HG02973 (cell line): ENCODE measurements around the gene PRRT1.

Experiments used
- ATAC-seq: cut with Tn5 transposase; IDR thresholded peaks from one replicate; pipeline ENCODE4 v1.9.1; 2021; ENCODE audit warnings: moderate library complexity; ENCODE audit not compliant: unreplicated experiment

Gene PRRT1

DNA sequence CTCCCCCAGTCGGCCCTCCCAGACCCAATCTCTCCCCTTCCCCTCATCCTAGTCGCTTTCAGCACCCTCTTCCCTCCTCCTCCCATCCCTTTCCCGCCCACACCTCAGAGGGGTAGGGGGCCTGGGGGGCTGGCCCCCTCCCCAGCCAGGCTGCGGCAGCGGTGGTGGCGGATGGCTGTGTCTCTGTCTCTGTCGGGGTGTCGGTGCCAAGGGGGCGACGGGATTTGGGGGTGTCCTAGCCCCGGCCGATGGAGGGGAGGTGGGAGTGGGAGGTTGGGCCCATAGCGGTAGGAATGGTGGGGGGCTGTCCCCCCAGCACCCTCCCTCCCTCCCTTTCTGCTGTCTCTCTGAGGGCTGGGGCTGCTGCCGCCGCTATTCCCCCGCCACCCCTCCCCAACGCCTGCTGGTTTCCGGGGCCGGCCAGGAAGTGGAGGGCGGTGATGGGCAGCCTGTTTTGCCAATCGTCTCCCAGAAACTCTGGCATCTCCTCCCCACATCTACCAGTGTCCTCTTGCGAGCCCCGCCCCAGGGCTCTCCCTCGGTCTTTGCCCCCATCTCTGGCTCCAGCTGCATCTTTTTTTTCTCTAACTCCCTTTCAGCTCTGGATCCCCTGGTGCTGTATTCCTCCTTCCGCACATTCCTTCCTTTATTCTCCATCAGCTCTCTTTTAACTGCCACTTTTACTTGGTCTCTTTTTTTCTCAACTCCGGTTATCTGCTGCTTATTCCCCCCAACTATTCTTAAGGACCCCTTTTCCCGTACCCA, 24.2 kb upstream of the PRRT1 start, which contains the start of gene AGPAT1:
AGPAT1 (minus strand) TSS at position 374 of the 765 bp plus-strand sequence. CDS start 4,588 bp downstream, outside the sequence.
- ATAC-seq, result peak; percentile 42

GRCh38 chr6:32175322-32175710, 23.6 kb upstream of the PRRT1 start:
- no peak for ATAC-seq

DNA sequence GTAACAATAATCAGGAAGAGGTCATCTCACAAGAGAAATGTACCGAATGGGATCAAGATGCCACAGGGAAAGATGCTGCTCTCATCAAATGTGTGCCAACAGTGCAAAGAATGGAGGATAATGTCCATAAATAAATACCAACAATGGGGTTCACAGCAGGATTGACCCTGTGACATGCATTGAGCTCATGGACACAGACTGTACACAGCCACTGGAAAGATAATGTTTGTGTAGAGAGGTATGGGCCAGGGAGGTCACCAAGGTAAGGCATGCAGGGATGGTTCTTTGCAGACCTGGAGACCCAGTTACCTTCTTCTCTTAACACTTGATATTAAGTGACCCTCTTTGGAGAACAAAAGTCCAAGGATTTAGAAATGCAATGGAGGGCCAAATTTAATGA, 22.7 kb upstream of the PRRT1 start:
- ATAC-seq, result no peak

GRCh38 chr6:32173051-32173727, 21.4 kb upstream of the PRRT1 start:
- ATAC-seq, result no peak

GRCh38 chr6:32171234-32171633, 19.5 kb upstream of the PRRT1 start:
- ATAC-seq, result no peak

DNA sequence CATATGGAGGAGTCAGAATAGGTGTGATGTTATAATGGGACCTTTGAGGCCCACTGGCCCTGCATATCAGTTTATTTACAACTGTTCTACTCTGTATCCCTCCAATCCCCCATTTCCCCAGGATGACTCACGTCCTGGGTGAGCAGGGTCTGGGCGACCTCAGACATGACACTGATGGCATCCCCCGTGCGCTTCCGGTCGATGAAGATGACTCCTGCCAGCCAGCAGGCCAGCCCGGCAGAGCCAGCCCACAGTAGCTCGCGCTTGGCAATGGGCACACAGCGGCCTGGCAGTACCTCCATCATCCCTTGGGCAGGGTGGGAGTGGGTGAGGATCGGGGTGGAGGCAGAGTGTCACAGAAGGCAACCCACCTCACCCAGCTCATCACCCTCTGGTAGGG, 18.6 kb upstream of the PRRT1 start:
- no peak for ATAC-seq

- no peak for ATAC-seq
Measured at GRCh38 chr6:32168807-32169591, 17.3 kb upstream of the PRRT1 start.

DNA sequence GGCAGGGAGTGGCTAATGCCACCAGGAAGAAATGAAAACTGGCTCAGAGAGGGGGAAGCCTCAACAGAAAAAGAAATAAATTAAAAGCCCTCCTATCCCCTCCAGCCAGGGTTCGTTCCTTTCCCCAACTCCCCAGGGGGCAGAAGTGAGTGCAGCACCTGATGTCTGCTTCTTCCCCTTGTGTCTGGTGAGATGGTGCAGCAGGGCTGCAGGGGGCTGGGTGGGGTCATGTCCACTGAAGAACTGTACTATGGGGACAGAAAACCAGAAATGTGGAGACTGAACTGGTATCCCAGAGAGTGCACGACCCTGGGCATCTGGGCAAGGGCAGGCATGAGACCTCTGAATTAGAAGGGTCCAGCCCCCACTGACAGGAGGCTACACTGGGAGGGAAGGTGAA, 16.6 kb upstream of the PRRT1 start:
- no peak for ATAC-seq

DNA sequence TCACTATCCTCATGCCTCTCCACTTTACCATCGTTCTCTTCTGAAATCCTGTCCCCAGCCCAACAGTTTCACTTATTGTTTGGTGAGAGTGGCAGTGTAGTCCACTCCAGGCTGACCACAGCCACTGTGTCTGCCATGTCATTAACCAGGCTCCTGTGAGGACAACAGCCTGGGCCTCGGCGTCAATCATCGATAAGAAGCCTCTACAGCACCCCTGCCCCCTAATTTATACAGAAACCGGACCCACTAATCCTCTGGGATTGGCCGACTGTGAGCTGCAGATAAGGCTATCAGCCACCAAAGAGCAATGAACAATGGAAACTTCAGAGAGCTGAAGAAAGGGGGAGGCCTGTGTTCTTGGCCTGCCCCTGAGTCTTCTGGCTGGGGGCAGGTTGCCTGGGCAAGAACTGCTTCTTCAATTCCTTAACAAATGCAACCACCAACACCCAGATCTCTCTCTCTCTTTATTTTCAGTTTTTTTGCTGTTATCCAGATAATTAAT, 16.1 kb upstream of the PRRT1 start:
- no peak for ATAC-seq

DNA sequence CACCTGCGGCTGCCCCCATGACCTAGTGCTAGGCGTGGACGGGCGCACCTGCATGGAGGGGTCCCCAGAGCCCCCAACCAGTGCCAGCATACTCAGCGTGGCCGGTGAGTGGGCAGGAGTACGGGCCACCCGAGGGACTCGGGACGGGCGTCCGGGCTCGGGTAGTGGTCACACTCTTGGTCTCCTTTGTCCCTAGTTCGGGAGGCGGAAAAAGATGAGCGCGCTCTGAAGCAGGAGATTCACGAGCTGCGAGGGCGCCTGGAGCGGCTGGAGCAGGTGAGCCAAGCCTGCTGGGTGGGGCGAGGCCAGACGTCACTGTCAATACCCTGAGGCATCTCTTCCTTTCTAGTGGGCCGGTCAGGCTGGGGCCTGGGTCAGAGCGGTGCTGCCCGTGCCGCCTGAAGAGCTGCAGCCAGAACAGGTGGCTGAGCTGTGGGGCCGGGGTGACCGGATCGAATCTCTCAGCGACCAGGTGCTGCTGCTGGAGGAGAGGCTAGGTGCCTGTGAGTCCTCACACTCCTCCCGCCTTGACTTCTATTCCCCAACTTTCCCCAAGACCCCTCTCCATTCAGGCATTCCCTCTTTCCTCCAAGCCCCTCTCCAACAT, 15.5 kb upstream of the PRRT1 start:
- ATAC-seq, result no peak

- ATAC-seq, result no peak
Measured at GRCh38 chr6:32166411-32167061, 14.8 kb upstream of the PRRT1 start.

GRCh38 chr6:32164295-32164694, 12.6 kb upstream of the PRRT1 start, which contains the start of gene EGFL8:
Gene EGFL8, plus strand, starts transcription at chr6:32164595. Its CDS starts 1,571 bp downstream, at chr6:32166166.
- ATAC-seq, result no peak

DNA sequence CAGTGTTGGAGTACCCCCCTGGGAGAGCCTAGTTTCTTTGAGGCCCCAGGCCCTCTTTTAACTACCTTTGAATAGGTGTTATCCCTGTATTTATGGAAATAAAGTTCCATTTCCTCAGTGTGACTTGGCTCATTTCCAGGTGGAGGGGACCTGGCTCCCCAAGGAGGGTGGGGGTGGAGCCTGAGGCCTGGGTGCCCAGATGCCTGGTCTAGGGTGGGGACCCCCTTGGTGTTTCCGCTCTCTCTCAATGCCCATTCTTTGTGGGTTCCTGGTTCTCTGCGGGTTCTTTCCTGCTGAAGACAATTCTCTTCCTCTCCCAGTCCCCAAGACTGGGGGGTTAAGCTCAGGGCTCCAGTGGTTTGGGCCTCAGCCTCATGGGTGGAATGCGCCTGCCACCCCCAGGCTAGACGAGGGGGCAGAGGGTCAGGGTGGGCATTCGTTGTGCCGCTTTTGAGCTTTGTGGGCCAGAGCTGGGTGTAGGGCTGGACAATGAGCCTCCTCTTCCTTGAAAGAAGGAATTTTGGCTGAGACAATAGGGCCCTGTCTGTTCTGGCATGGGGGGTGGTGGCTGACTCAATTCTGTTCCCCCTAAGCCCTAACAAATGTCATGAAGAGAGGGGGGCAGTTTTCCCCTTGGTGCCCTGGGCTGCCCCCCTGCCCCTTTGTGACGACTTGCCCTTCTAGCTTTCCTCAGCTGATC, 12.0 kb upstream of the PRRT1 start:
- no peak for ATAC-seq

- no peak for ATAC-seq
Measured at GRCh38 chr6:32158052-32158451, 6.3 kb upstream of the PRRT1 start.

GRCh38 chr6:32156891-32157290, 5.2 kb upstream of the PRRT1 start:
- ATAC-seq, result no peak

DNA sequence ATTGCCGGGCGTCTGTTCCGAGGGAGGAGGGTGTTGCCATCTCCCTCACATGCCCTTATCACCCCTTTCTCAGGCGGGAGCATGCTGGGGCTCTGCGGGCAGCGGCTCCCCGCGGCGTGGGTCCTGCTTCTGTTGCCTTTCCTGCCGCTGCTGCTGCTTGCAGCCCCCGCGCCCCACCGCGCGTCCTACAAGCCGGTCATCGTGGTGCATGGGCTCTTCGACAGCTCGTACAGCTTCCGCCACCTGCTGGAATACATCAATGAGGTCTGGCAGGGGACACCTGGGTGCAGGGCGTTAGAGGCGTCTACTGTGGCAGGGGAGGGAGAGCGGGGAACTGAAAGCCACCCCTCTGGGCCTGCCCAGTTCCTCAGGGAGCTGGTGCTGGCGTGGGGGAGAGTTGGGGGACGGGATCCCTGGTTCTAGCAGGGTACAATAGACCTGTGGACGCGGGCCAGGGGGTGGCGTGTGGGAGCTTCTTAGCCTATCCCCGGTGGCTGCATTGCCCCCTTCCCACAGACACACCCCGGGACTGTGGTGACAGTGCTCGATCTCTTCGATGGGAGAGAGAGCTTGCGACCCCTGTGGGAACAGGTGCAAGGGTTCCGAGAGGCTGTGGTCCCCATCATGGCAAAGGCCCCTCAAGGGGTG, 2.9 kb upstream of the PRRT1 start:
- no peak for ATAC-seq

- no peak for ATAC-seq
Measured at GRCh38 chr6:32153564-32154513, 2.1 kb upstream of the PRRT1 start, which contains the start of gene PPT2. Gene PPT2, plus strand, starts transcription at chr6:32154141. Its CDS starts 454 bp downstream, at chr6:32154595.
